H1 (cell line): ENCODE results near the gene TMEM245. TPM values are rescaled to one million over a fixed set of nuclear protein-coding genes. Genes with fewer than 3 reads are reported as not detected.

Experiments
- CHD1 ChIP-seq: IDR thresholded peaks from 2 replicates; pipeline ENCODE4 v1.6.1; 2012; ENCODE audit warnings: low read depth, low read length, improper control_type of control experiment
- POLR2A ChIP-seq, 2 experiments: IDR thresholded peaks; 1 replicate in 1 of 2; 2 replicates in 1 of 2; pipeline ENCODE4 v1.6.1; 2011; ENCODE audit warnings: low read depth in 2 of 2, low read length in 2 of 2, mild to moderate bottlenecking in 2 of 2; ENCODE audit errors: control extremely low read depth in 1 of 2
- TAF7 ChIP-seq: optimal IDR thresholded peaks from 2 replicates; pipeline ENCODE3; 2011; ENCODE audit warnings: low read depth, mild to moderate bottlenecking, inconsistent platforms, low read length, moderate library complexity, borderline replicate concordance
- polyA plus RNA-seq, 7 experiments: library from polyadenylated mRNA; depleted of rRNA in 3 of 7; stranded (reverse) in 5 of 7; unstranded in 2 of 7; fragments of >200 nt in 5 of 7; fragments of 200-250 nt in 2 of 7; gene quantifications; 1 replicate in 5 of 7; 2 replicates in 1 of 7; 4 replicates in 1 of 7; pipeline versions ENCODE4 v1.2.1 to v1.2.3, GENCODE V29; 2011 to 2013; ENCODE audit warnings: missing spikeins in 2 of 7, mixed read lengths in 2 of 7
- total RNA-seq: library from RNA; stranded (reverse); fragmentation: NEBNext Ultra II Directional; extraction: Animal tissue kit (Norgen Biotek cat#: 25700); gene quantifications from 2 replicates; pipeline ENCODE4 v1.2.1, GENCODE V29; 2021

Gene TMEM245
- total and polyA plus RNA-seq, 2 of the 8 experiments (the other 6 are each of a cell fraction or from before 2014, with no cell fraction given), result 44.3 to 45.8 TPM

- TF ChIP-seq TAF7 (no peak), POLR2A (IDR thresholded peaks at IDR 0.05; ENCODE audit: control extremely low read depth in 1 of 2, low read depth in 2 of 2, low read length in 2 of 2) (no peak), CHD1 (no peak)
Observed at GRCh38 chr9:109030426-109030825, 89.3 kb downstream of the TMEM245 start (continued).
